Measurements from ENCODE around the gene WDR90.

The WDR90 gene

DNA sequence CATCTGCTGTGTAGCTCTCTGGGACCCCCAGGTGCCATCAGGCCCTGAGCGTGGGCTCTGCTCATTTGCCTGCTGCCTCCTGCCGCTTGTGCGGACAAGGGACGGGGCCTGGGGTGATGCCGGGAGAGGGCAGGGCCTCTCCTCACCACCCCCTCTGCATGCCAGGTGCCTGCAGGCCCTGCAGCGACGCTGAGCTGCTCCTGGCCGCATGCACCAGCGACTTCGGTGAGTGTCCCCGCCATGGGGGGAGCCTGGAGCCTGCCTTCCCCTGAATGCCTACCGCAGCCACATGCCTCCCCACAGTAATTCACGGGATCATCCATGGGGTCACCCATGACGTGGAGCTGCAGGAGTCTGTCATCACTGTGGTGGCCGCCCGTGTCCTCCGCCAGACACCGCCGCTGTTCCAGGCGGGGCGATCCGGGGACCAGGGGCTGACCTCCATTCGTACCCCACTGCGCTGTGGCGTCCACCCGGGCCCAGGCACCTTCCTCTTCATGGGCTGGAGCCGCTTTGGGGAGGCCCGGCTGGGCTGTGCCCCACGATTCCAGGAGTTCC is 67.7 kb downstream of the WDR90 start:
- DNase-seq (ENCODE audit: insufficient read length, low spot score) (no peak), FAIRE-seq (no peak)
